ENCODE results near the gene ZNF184.
"Not testable (repeated sequence)": the region's sequence is repeated elsewhere in the genome, so short reads cannot be mapped to it uniquely, and the experiment has no call there.

The ZNF184 gene

GRCh38 chr6:27426045-27426620, 46.8 kb downstream of the ZNF184 start:
- no peak for DNase-seq (ENCODE audit: low read depth in 2 of 3, low spot score in 1 of 3)

DNA sequence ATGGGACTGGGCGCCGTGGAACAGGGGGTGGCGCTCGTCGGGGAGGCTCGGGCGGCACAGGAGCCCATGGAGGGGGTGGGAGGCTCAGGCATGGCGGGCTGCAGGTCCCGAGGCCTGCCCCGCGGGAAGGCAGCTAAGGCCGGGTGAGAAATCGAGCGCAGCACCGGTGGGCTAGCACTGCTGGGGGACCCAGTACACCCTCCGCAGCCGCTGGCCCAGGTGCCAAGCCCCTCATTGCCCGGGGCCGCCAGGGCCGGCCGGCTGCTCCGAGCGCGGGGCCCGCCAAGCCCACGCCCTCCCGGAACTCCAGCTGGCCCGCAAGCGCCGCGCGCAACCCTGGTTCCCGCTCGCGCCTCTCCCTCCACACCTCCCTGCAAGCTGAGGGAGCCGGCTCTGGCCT, 48.1 kb downstream of the ZNF184 start:
- not testable (repeated sequence) for DNase-seq (ENCODE audit: low read depth in 2 of 3, low spot score in 1 of 3)

- DNase-seq (ENCODE audit: low read depth in 2 of 3, low spot score in 1 of 3): no peak
Observed at GRCh38 chr6:27422651-27423332, 50.1 kb downstream of the ZNF184 start.

DNA sequence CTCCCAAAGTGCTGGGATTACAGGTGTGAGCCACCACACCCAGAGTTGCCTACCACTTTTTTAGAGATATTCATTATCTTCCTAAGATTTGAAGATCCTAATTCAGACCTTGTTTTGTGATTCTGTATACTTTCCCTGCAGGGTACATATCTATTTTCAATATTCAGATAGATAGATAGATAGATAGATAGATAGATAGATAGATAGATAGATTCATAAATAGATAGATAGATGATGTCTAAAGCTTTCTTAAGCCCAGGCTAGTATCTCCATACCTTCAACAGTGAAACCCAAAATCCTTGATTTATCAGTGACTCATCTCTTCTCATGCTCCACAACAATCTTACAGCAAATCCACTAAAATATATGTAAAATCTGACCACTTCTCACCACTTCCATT, 53.5 kb downstream of the ZNF184 start:
- DNase-seq (ENCODE audit: low read depth in 2 of 3, low spot score in 1 of 3): no peak

DNA sequence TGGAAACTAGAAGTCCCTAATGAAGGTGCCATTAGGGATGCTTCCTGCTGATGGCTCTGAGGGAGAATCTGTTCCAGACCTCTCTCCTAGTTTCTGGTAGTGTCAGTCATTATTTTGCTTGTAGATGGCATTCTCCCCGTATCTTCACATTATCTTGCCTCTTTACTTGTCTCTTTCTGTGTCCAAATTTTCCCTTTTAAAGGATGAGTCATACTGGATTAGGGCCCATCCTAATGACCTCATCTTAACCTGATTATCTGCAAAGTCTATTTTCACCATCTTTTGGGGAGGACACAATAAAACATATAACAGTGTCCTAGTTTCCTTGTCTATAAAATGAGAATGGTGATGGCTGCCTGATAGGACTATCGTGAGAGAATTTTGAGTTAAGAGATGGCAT, 57.0 kb downstream of the ZNF184 start:
- no peak for DNase-seq (ENCODE audit: low read depth in 2 of 3, low spot score in 1 of 3)

- DNase-seq (ENCODE audit: low read depth in 2 of 3, low spot score in 1 of 3): no peak
Observed at GRCh38 chr6:27414996-27415395, 57.9 kb downstream of the ZNF184 start.

DNA sequence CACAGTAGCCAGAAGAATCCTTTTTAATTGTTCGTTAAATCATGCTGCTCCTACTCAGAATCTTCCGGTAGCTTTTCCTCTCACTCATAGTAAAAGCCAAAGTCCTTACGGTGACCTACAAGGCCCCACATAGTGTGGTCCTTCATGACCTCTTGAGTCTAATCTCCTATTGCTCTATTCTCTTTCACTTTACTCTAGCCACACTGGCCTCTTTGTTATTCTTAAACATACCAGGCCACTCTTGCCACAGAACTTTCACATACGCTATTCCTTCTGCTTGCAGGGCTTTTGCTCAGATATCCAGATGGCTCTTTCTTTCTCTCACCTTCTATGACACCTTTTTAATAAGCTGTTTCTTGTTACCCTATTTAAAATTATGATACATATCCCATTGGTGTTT, 58.6 kb downstream of the ZNF184 start:
- DNase-seq (ENCODE audit: low read depth in 2 of 3, low spot score in 1 of 3): no peak

DNA sequence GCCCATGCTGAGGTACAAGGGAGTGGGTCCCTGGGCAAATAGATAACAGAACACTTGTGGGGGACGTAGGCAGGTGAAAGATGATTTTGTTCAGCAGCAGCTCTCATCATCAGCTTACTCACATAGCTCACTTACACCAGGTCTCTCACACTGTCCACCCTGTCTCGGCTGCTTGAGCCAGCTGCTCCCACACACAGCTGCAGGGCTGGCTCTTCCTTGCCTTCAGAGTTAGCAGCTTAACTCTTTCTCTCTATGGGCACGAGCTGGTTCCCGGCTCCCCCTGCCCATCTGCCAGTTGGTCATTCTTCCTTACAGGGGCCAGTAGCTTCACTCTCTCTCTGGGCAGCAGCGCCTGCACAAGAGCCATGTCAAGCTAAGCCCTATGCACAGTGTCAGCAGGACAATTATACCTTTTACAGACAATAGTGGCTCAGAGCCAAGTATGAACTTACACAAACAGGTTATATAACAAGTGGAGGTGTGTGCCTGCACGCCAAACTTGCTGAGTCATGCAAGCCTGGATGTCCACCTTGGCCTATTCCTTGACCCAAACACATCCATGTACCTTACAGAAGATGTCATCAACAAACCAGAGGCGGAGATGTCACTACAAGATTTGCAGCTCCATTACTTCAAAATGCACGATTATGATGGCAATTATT, 65.6 kb downstream of the ZNF184 start:
- no peak for DNase-seq (ENCODE audit: low read depth in 2 of 3, low spot score in 1 of 3)

DNA sequence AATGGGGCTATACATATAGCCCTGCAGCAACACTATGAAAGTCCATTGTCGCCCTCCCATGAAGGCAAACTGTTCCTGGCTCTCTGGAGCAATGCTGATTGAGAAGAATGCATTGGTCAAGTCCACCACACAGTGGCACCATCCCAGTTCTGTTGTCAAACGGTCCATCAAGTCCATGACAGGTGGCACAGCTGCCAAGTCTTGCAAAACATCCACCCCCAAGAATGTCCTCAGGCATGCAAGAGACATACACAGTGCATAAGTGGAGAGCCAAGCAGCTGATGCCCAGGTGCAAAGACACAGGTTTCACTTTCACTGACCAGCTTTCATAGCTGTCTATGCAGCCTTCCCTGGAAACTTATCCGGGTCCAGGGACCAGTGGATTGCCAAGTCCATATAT, 66.8 kb downstream of the ZNF184 start:
- DNase-seq (ENCODE audit: low read depth in 2 of 3, low spot score in 1 of 3): no peak

DNA sequence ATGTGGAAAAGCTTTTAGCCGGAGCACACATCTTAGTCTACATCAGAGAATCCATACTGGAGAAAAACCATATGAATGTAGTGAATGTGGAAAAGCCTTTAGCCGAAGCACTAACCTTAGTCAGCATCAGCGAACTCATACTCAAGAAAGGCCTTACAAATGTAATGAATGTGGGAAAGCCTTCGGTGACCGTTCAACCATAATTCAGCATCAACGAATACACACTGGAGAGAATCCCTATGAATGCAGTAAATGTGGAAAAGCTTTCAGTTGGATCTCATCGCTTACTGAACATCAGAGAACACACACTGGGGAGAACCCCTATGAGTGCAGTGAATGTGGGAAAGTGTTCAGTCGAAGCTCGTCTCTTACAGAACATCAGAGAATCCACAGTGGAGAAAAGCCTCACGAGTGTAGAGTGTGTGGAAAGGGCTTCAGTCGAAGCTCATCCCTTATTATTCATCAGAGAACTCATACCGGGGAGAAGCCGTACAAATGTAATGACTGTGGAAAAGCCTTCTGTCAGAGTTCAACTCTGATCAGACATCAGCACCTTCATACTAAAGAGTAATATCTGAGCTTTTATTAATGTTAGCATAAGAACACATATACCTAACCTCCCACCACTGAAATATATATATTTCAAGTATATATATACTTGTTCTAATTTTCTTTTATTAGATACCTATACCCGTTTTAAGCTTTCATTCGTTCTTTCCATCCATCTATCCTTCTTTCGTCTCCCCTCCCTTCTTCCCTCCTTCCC, 71.8 kb downstream of the ZNF184 start:
- DNase-seq (ENCODE audit: low read depth in 2 of 3, low spot score in 1 of 3): no peak

All from stimulated activated CD4-positive, alpha-beta T cell treated with anti-CD3 and anti-CD28 coated beads, Interleukin-12 subunit alpha, Interleukin-12 subunit beta, amount 100 ng/mL, for 48 hours (primary cell).